ENCODE measurements around the gene AOAH.

DNA sequence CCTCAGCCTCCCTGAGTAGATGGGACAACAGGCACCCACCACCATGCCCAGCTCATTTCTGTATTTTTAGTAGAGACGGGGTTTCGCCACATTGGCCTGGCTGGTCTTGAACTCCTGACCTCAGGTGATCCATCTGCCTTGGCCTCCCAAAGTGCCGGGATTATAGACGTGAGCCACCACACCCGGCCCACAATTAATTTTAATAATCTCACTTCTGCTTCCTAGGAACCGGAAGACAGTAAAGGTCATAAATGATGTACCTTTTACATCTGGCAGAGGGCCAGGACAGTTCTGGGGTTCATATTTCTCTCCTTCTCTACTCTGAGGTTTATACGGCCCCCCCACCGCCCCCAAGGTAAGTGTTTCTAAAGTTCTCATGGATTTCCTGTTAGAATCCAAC, 31.2 kb upstream of the AOAH start:
- TF ChIP-seq, protein P1, sequence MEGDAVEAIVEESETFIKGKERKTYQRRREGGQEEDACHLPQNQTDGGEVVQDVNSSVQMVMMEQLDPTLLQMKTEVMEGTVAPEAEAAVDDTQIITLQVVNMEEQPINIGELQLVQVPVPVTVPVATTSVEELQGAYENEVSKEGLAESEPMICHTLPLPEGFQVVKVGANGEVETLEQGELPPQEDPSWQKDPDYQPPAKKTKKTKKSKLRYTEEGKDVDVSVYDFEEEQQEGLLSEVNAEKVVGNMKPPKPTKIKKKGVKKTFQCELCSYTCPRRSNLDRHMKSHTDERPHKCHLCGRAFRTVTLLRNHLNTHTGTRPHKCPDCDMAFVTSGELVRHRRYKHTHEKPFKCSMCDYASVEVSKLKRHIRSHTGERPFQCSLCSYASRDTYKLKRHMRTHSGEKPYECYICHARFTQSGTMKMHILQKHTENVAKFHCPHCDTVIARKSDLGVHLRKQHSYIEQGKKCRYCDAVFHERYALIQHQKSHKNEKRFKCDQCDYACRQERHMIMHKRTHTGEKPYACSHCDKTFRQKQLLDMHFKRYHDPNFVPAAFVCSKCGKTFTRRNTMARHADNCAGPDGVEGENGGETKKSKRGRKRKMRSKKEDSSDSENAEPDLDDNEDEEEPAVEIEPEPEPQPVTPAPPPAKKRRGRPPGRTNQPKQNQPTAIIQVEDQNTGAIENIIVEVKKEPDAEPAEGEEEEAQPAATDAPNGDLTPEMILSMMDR (IDR thresholded peaks at IDR 0.05; ENCODE audit: insufficient read depth, low read length), result no peak
- TF ChIP-seq POLR2AphosphoS5 (IDR thresholded peaks at IDR 0.05; ENCODE audit: low read depth), result no peak
